22Rv1 (cell line): ENCODE results near the gene CNP.
"Not testable (repeated sequence)": the region's sequence is repeated elsewhere in the genome, so short reads cannot be mapped to it uniquely, and the experiment has no call there.

Source experiments
- CTCF ChIP-seq: fragments of 450-650 bp; IDR thresholded peaks from 2 replicates; pipeline ENCODE4 v1.5.1; 2017; ENCODE audit warnings: mild to moderate bottlenecking
- ZFX ChIP-seq: fragments of 450-650 bp; IDR thresholded peaks from 2 replicates; pipeline ENCODE4 v1.6.1; 2017; ENCODE audit warnings: antibody characterized with exemption, borderline replicate concordance

DNA sequence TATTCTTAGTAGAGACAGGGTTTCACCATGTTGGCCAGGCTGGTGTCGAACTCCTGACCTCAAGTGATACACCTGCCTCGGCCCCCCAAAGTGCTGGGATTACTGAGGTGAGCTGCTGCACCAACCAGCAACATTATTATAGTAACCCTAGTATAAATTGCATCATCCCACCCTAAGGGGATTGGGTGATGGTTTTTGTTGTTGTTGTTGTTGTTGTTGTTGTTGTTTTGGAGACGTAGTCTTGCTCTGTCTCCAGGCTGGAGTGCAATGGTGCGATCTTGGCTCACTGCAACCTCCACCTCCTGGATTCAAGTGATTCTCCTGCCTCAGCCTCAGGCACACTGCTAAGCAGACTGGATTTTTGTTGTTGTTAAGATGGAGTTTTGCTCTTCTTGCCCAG, 34.9 kb upstream of the CNP start:
- TF ChIP-seq CTCF, ZFX: not testable (repeated sequence)
